H7 (cell line): Measurements from ENCODE around the gene IL32. TPM values are rescaled to one million over a fixed set of nuclear protein-coding genes. Genes with fewer than 3 reads are reported as not detected.
A peak's percentile ranks its signal among the peaks of the same experiment; 100 is the strongest.

Experiments used
- DNase-seq: peaks from one replicate; pipeline ENCODE4 v3.0.0; 2012
- H3K27me3 ChIP-seq: 2 replicates; pipeline ENCODE4 v1.6.0; 2011; ENCODE audit warnings: mild to moderate bottlenecking, low read length; ENCODE audit not compliant: control insufficient read depth, insufficient read depth
- H3K36me3 ChIP-seq: replicated peaks from 2 replicates; pipeline ENCODE4 v1.5.1; 2011; ENCODE audit warnings: low read length; ENCODE audit not compliant: control insufficient read depth, insufficient read depth
- H3K4me3 ChIP-seq: 2 replicates; pipeline ENCODE4 v1.5.1; 2011; ENCODE audit warnings: low read depth, mild to moderate bottlenecking, control low read depth, low read length, moderate library complexity; ENCODE audit not compliant: insufficient read depth
- total RNA-seq: library from RNA; depleted of rRNA; stranded (reverse); fragments of >200 nt; shearing (Covaris generic); gene quantifications from 2 replicates; pipeline ENCODE4 v1.2.3, GENCODE V29; 2014; rRNA removed

Gene IL32, protein sequence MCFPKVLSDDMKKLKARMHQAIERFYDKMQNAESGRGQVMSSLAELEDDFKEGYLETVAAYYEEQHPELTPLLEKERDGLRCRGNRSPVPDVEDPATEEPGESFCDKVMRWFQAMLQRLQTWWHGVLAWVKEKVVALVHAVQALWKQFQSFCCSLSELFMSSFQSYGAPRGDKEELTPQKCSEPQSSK
- total RNA-seq = 7.9 and 9.9 TPM in 2 replicates

DNA sequence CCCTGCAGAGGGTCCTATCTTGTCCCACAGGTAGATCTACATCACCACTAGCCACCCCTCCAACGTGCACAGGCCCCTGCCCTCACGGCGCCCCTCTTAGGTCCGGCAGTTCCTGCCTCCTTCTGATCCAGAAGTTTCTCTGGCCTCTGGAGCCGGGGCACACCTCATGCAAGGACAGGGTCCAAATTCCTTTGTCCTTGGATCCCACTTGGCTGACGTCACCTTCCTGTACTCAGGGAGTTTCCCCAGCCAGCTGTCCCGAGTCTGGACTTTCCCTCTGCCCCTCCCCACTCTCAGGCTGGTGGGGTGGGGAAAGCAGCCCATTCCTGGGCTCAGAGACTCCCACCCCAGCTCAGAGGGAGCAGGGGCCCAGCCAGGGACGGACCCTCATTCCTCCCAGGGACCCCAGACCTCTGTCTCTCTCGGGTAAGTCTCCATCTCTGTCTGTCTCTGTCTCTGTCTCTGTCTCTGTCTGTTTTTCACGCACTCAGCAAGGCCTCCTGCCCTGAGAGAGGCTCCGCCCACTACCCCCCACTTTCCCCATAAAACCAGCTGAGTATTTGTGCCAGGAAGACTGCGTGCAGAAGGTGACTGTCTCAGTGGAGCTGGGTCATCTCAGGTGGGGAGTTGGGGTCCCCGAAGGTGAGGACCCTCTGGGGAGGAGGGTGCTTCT is at the start of gene IL32:
Gene IL32, plus strand, starts transcription at position 572 of the 673 bp plus-strand sequence. CDS start 172 bp downstream, outside the sequence.
- no peaks in the 10 kb centered on the region for H3K27me3 ChIP-seq
- DNase-seq = peak; percentile 74
- no peak within 1 kb of the TSS for H3K4me3 ChIP-seq
- no peaks in the 10 kb centered on the region for H3K36me3 ChIP-seq

DNA sequence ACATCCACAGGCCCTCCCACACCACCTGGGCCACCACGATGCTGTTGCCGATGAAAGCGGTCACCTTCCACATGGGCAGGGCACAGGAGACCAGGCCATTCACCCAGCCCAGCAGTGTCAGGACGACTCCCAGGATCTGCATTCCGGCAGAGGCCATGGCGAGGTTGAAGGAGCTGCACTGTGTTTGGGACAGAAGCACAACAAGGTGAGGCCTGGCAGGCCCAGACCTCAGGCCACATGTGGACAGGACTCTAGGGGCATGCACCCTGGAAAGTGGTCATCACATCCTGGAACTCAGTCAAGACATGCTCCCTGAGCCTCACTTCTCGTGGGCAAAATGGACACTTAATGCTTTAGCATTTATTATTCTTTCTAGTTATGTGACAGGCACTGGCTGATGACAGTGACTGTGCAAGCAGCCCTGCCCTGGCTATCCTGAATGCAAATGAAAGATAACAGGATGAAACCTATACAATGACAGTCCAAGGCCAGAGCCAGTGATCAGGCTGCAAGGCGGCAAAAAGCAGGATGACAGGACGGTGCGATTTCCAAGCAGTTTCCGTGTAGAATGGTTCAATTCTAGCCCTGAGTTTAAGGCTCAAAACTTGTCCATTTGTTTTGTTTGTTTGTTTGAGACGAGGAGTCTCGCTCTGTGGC is 49.4 kb upstream of the IL32 start:
- Histone ChIP-seq H3K27me3 (peaks cover 12% of the 10 kb centered on the region), H3K36me3 (peaks cover 5% of the 10 kb centered on the region), H3K4me3 (no peak overlapping the region)
- no peak for DNase-seq

DNA sequence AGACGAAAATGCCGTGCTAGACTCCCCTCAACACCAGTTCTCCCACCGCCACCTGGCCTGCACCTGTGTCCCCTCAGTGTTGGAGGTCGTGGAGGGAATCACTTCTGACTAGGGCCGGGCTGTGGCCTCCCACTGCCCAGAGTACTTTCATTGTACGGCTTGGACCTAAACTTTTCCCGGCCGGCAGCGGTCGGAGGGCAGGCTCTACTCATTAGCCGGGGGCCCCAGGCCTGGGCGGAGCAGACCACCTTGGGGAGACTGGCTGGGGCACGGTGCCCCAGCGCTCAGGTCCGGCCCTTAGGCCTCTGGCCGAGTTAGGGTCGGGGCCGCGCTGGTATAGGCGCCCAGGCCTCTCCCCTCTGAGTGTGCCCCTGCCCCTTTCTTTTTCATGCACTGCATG is 48.1 kb upstream of the IL32 start:
- no peak for DNase-seq
- peaks cover 7% of the 10 kb centered on the region for H3K36me3 ChIP-seq
- peak overlapping the region; percentile 87 for H3K4me3 ChIP-seq
- peaks cover 10% of the 10 kb centered on the region for H3K27me3 ChIP-seq

DNA sequence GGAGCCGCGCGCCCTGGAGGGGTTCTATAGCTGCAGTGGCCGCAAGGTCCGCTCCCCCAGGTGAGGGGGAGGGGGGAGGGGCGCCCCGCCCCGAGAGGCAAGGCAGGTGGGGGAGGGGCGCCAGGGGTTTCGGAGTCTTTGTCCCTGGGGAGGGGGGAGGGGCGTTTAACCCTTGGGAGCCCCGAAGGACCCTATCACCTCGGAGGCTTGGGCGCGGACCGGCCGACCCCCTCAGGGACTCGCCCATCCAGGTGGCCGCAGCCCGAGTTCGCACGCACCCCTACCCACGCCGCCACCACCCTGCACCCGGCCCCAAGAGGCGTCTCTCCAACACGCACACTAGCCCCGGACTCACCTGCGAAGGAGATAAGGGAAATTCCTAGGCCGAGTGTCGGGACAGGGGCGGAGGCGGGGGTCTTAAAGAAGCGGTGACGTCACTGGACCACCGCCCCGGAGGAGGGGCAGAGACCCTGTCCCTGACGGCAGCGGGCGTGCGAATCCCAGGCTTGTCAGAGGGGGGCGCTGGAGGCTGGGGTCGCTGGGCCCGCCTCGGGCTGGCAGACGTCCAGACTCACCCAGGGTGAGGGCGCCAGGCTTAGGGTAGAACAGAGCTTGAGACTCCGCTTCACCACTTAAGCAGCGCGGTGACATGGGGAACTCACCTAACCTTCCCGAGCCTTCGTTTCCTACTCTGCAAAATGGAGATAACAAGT is 47.5 kb upstream of the IL32 start, which contains the start of gene CLDN6:
Gene CLDN6, minus strand, starts transcription at position 390 of the 713 bp plus-strand sequence. CDS start 2,162 bp downstream, outside the sequence.
- peaks cover 6% of the 10 kb centered on the region for H3K27me3 ChIP-seq
- DNase-seq = peak; percentile 98
- H3K36me3 ChIP-seq = peaks cover 7% of the 10 kb centered on the region
- H3K4me3 ChIP-seq = peak within 1 kb of the TSS; percentile 87

DNA sequence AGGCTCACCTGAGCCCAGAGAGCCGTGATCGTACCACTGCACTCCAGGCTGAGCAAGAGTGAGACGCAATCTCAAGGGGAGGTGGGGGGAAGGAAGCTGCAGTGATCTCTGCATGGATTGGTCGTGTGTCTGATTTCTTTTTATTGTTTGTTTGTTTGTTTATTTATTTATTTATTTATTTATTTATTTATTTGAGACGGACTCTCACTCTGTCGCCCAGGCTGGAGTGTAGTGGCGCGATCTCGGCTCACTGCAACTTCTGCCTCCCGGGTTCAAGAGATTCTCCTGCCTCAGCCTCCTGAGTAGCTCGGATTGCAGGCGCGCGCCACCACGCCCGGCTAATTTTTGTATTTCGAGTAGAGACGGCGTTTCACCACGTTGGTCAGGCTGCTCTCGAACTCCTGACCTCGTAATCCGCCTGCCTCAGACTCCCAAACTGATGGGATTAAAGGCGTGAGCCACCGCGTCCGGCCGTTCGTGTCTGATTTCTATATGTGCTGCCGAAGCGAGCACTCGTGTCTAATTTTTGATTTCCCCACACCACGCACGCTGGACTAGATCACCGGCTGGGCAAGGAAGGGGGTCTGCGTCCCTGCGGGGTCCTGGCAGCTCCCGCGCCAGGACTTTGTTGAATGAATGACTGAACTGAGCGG is 45.7 kb upstream of the IL32 start:
- Histone ChIP-seq H3K27me3 (no peaks in the 10 kb centered on the region), H3K4me3 (peak overlapping the region; percentile 28), H3K36me3 (peaks cover 7% of the 10 kb centered on the region)
- DNase-seq = no peak

DNA sequence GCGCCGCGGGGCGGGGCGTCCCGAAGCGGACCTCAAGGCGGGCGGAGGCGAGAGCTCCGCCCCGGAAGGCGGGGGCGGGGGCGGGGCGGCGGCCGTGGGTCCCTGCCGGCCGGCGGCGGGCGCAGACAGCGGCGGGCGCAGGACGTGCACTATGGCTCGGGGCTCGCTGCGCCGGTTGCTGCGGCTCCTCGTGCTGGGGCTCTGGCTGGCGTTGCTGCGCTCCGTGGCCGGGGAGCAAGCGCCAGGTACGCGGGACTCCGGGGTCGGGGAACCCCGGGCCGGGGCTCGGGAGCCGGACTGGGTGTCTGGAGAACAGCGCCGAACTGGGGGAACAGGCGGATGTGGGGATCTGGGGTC is 45.2 kb upstream of the IL32 start, which contains the start of gene TNFRSF12A:
Gene TNFRSF12A, plus strand, starts transcription at position 122 of the 357 bp plus-strand sequence. Its CDS starts 30 bp downstream, at position 152.
- Histone ChIP-seq H3K36me3 (peaks cover 7% of the 10 kb centered on the region), H3K27me3 (no peaks in the 10 kb centered on the region), H3K4me3 (peak within 1 kb of the TSS; percentile 96)
- DNase-seq = peak; percentile 96

DNA sequence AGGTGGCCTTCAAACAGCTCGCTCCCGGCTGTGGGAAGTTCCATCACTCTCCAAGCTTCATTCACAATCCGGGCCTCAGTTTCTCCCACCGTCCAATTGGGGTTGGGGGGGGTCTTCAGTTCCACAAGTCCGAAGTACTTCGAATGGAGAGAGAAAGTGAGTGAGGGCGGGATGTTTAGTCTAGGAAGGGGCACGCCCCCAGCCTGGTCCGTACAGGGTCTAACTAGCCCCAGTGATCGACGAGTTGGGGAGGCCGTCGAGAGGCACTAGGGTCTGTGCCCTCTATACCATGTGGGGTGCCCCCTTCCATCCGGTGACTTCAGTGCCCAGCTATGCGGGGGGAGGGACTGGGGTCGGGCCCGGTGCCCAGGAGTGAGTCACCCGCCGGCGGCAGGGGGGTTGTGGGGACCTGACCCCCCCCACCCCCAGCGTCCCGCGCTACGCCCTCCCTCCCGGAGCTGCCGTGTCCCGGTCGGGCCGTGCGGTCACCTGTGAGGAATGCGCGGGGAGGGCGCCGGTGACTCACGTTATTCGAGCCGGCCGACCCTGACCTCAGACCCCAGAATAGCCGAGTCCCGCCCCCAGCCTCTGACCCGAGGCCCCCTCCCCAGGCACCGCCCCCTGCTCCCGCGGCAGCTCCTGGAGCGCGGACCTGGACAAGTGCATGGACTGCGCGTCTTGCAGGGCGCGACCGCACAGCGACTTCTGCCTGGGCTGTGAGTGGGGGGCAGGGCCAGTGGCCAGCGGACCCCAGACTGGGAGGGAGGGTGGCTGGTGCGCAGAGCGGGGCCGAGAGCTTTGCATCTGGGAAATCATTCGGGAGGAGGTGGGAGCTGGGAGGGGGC is 44.6 kb upstream of the IL32 start:
- Histone ChIP-seq H3K27me3 (no peaks in the 10 kb centered on the region), H3K36me3 (peaks cover 5% of the 10 kb centered on the region; the same call in 1 of the 2 replicates), H3K4me3 (peak overlapping the region; percentile 96)
- peak; percentile 94 for DNase-seq

DNA sequence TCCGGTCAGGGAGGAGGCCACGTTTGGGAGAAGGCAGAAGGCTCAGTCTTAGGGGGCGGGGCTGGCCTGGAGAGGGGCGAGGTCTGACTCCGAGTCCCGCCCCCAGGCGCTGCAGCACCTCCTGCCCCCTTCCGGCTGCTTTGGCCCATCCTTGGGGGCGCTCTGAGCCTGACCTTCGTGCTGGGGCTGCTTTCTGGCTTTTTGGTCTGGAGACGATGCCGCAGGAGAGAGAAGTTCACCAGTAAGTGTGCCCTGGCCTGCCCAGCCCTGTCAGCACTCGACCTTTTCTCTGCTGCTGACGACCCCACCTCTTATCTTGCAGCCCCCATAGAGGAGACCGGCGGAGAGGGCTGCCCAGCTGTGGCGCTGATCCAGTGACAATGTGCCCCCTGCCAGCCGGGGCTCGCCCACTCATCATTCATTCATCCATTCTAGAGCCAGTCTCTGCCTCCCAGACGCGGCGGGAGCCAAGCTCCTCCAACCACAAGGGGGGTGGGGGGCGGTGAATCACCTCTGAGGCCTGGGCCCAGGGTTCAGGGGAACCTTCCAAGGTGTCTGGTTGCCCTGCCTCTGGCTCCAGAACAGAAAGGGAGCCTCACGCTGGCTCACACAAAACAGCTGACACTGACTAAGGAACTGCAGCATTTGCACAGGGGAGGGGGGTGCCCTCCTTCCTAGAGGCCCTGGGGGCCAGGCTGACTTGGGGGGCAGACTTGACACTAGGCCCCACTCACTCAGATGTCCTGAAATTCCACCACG is 43.8 kb upstream of the IL32 start:
- DNase-seq = peak; percentile 95
- peak overlapping the region; percentile 96 for H3K4me3 ChIP-seq
- H3K36me3 ChIP-seq = peaks cover 9% of the 10 kb centered on the region
- H3K27me3 ChIP-seq = no peaks in the 10 kb centered on the region

DNA sequence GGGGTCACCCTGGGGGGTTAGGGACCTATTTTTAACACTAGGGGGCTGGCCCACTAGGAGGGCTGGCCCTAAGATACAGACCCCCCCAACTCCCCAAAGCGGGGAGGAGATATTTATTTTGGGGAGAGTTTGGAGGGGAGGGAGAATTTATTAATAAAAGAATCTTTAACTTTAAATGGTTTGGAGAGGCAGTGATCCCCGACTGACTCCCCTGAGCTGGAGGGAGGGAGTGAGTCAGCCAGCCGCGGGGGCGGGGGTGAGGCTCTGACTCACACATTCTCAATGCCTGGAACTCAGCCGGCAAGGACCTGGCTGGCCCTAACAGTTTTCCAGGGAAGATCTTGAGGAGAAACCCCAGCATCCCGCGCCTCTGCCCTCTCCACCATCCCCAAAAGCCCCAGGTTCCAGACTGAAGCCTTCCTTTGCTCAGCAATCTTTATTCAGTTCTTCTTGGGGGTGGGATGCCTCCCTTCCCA is 43.2 kb upstream of the IL32 start:
- Histone ChIP-seq H3K4me3 (peak overlapping the region; percentile 96), H3K36me3 (peaks cover 14% of the 10 kb centered on the region), H3K27me3 (no peaks in the 10 kb centered on the region)
- DNase-seq = peak; percentile 89

DNA sequence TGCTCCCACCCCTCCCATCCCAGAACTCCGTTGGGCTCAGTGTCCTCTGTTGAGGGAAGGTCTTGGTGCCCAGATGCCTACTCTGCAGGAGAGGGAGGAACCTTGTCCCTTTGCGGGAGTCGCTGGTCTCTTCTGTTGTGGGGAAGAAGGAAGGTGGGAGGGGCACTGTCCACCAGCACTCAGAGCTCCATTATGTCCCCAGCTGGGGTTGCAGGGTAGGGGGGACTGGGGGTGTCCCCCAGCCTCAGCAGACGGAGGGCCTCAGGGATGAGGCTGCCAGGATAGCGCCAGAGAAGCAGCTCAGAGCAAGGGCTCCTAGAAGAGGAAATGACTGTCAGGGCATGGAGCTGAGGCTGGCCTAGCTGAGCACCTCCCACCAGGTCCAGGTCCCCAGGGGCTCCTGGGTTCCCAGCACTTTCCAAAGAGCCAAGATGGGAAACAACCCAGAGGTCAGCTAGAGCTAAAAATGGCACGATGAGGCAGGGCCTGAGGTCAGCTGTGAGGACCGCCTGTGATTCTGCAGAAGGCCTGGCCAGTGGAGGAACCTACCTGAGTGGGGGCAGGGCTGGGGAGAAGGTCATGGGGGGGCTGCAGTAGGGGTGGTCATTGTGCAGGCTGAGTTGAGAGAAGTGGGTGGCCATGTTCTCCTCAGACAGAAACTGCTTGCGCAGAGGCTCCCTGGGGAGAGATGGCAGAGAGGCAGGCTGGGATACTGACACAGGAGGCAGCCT is 42.6 kb upstream of the IL32 start:
- Histone ChIP-seq H3K4me3 (peak overlapping the region; percentile 77), H3K36me3 (peaks cover 14% of the 10 kb centered on the region), H3K27me3 (no peaks in the 10 kb centered on the region)
- DNase-seq = no peak

DNA sequence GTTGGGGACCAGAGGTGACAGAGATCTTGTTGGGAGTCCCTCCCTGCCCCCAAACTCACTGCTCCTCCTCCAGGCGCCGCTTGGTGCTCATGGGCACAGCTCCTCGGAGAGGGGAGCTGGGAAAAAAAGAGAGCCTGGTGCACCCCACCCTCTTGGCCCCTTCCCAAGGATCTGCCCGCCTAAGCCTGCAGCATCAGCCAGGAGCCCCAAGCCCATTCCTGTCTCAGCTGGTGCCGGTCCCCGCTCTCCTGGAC is 42.1 kb upstream of the IL32 start:
- H3K27me3 ChIP-seq = no peaks in the 10 kb centered on the region
- no peak for DNase-seq
- peaks cover 14% of the 10 kb centered on the region for H3K36me3 ChIP-seq

DNA sequence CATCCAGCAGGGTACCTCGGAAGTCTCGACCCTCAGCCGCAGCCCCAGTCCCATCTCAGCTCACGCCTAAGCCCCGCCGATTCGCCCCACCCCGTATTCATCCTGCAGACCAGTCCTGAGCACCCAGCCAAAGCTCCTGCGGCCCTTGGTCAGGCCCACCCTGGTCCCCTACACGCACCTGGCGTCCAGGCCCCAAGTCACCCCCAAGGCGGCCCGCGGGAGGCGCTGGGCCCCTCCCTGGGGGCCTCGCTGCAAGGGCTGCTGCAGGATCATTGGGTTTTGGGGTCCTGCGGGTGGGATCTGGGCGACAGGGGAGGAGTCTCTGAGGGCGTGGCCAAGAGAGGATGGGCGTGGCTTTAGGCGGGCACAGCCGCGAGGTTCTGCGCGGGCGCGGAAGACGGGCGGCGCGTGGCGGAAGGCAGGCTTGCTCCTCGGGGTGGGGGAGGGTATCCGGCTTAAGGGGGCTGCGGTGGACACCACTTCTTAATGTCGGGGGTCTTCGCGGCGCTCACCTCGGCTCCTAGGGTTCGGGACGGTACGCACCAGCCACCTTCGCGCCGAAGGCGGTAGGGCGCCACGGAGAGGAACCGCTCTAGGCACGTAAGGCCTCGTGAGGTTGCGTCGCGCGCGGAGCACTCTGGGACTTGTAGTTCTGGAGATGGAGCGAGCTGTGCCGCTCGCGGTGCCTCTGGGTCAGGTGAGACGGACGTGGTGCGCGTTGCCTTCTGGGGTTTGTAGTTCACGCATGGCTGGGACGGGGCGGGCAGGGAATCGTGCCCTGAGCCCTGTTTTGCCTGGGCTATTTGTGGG is 41.6 kb upstream of the IL32 start, which contains the start of the genes HCFC1R1 and THOC6:
Gene HCFC1R1, minus strand, starts transcription at position 274 of the 810 bp plus-strand sequence. Its CDS starts 1 bp downstream, at position 273.
Gene THOC6, plus strand, starts transcription at position 367 of the 810 bp plus-strand sequence. Its CDS starts 292 bp downstream, at position 659.
- Histone ChIP-seq H3K27me3 (peaks cover 4% of the 10 kb centered on the region; the same call in 1 of the 2 replicates), H3K4me3 (peak within 1 kb of the TSS; percentile 77), H3K36me3 (peaks cover 14% of the 10 kb centered on the region)
- peak; percentile 95 for DNase-seq

More for the DNA sequence above, 42.1 kb upstream of the IL32 start:
- H3K4me3 ChIP-seq = peak overlapping the region; percentile 77
